ENCODE results near the gene SLC34A3.

Gene SLC34A3

GRCh38 chr9:137226338-137227053, 4.2 kb upstream of the SLC34A3 start:
- TF ChIP-seq CTCF (IDR thresholded peaks at IDR 0.05; ENCODE audit: low read depth, low read length), result no peak
- no peak overlapping the region for H3K4me3 ChIP-seq (replicated peaks in 1 of 2; ENCODE audit: low read depth in 2 of 2, low read length in 2 of 2)
- no peak for DNase-seq (ENCODE audit: low read depth in 2 of 2)

- DNase-seq (ENCODE audit: low read depth in 2 of 2), result peak; percentile 75 to 81
- H3K4me3 ChIP-seq (replicated peaks in 1 of 2; ENCODE audit: low read depth in 2 of 2, low read length in 2 of 2), result no peak within 1 kb of the TSS
- peak; percentile 91 for TF ChIP-seq CTCF (IDR thresholded peaks at IDR 0.05; ENCODE audit: low read depth, low read length)
Measured at GRCh38 chr9:137227054-137227852, 3.4 kb upstream of the SLC34A3 start, which contains the start of gene RNF224. RNF224 (plus strand) TSS chr9:137227502; CDS start chr9:137228336, 834 bp downstream.

DNA sequence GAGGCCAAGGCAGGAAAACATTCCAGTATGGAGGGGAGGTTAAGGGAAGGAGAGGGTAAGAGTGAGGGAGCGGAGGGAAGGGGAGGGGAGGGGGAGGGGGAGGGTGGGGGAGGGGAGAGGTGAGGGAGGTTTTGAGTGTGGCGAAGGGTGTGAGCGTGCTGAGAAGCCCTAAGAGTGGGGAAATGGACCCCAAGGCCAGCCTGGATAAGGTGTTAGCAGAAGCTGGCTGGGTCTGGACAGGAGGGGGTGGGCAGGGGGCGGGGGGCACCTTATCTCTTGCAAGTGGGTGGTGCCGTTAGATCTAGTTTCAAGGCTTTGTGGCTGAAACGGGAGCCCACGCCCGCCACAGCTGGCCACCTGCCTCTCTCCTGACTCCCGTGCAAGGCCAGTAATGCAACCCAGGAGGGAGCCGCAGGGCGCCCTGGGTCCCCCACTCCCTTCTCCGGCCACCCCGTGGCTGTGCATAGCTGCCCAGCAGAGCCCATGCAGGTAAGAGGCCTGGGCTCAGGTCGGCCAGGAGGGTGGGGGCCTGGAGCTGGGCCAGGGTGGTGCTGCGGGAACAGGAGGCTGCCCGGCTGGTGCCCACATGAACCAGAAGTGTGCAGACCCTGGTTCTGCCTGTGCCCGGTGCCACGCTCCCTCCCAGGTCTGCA, 2.7 kb upstream of the SLC34A3 start:
- no peak for TF ChIP-seq CTCF (IDR thresholded peaks at IDR 0.05; ENCODE audit: low read depth, low read length)
- no peak overlapping the region for H3K4me3 ChIP-seq (replicated peaks in 1 of 2; ENCODE audit: low read depth in 2 of 2, low read length in 2 of 2)
- DNase-seq (ENCODE audit: low read depth in 2 of 2), result no peak

GRCh38 chr9:137228506-137228967, 2.2 kb upstream of the SLC34A3 start:
- no peak for DNase-seq (ENCODE audit: low read depth in 2 of 2)
- TF ChIP-seq CTCF (IDR thresholded peaks at IDR 0.05; ENCODE audit: low read depth, low read length), result no peak
- no peak overlapping the region for H3K4me3 ChIP-seq (replicated peaks in 1 of 2; ENCODE audit: low read depth in 2 of 2, low read length in 2 of 2)

DNA sequence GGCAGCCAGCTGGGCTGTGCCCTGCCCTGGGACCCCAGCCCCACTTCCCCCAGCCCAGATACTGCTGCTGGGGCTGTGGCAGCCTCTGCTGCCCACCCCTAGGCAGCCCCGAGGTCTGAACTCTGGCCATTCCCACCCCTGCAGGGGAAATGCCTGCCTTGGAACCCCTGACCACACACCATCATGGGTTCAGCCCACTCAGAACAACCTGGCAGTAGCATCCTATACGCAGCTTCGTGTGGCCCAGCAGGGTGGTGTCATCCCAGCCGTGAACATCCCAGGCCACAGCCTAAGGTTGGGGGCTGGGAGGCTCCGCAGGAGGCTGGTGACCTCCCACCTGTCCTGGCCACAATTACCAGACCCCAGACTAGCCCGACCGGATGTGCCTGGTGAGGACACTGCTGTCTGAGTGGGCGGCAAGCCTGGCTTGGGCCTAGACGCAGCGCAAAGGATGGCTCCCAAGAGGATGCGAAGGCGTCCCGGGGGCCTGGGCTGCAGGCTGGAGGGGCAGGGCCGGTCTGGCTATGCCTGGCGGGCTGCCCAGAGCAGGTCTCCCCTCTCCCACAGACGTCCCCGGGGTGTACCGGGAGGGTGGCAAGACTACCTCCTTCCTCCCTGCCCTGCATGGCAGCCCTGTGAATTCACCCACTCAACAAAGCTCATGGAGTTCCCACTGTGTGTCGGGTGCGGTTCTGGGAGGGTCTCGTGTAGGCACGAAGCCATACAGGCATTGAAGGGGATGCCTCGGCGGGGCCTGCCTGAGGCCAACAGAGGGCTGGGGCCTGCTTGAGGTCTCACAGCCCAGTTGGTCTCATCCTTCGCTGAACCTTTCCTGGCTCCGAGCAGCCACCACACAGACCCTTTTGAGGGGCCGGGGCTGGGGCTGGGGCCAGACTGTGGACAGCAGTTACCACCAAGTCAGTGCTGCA, 1.5 kb upstream of the SLC34A3 start:
- TF ChIP-seq CTCF (IDR thresholded peaks at IDR 0.05; ENCODE audit: low read depth, low read length), result no peak
- H3K4me3 ChIP-seq (replicated peaks in 1 of 2; ENCODE audit: low read depth in 2 of 2, low read length in 2 of 2), result no peak overlapping the region
- DNase-seq (ENCODE audit: low read depth in 2 of 2), result no peak

Data from cardiac fibroblast (primary cell).